ENCODE data around the gene RIN1. TPM values are rescaled to one million over a fixed set of nuclear protein-coding genes. Genes with fewer than 3 reads are reported as not detected.
A peak's percentile ranks its signal among the peaks of the same experiment; 100 is the strongest.

Gene RIN1
- total and polyA plus RNA-seq, 2 of the 13 experiments (the other 11 are each of a cell fraction or from before 2014, with no cell fraction given) = 2.4 to 4.1 TPM

- no peak for TF ChIP-seq PTBP1 (IDR thresholded peaks at IDR 0.05; ENCODE audit: low read depth, low read length, poor library complexity, severe bottlenecking)
- peak; percentile 62; the same call in 1 of the 2 replicates for TF ChIP-seq RXRA (CRISPR knock-in tag; IDR thresholded peaks at IDR 0.05)
- no peak for TF ChIP-seq IRX3 (CRISPR knock-in tag; IDR thresholded peaks at IDR 0.05; ENCODE audit: borderline replicate concordance, low read depth)
- TF ChIP-seq ZBTB1 (CRISPR knock-in tag; IDR thresholded peaks at IDR 0.05; ENCODE audit: borderline replicate concordance) = no peak
- TF ChIP-seq THAP11 (CRISPR knock-in tag; IDR thresholded peaks at IDR 0.05) = peak; percentile 78
- TF ChIP-seq CERS6 (CRISPR knock-in tag; IDR thresholded peaks at IDR 0.05) = no peak
- peak; percentile 96 for TF ChIP-seq SAP130 (CRISPR knock-in tag; IDR thresholded peaks at IDR 0.05; ENCODE audit: low read depth)
- peak; percentile 58 for TF ChIP-seq POLR2G (IDR thresholded peaks at IDR 0.05; ENCODE audit: low read depth, low read length)
- 0 out of 2 replicates have a peak, but pooled peaks have one; percentile 60 for TF ChIP-seq ZSCAN9 (CRISPR knock-in tag; IDR thresholded peaks at IDR 0.05; ENCODE audit: borderline replicate concordance)
- peak; percentile 47; the same call in 1 of the 2 replicates for TF ChIP-seq ZBTB33 (CRISPR knock-in tag; IDR thresholded peaks at IDR 0.05)
- TF ChIP-seq ZNF546 (CRISPR knock-in tag; conservative IDR thresholded peaks at IDR 0.05) = no peak
- TF ChIP-seq AGO1 (IDR thresholded peaks at IDR 0.05; ENCODE audit: low read depth, low read length, poor library complexity, severe bottlenecking) = peak; percentile 95
- TF ChIP-seq ZNF280D (CRISPR knock-in tag; IDR thresholded peaks at IDR 0.05) = 0 out of 2 replicates have a peak, but pooled peaks have one; percentile 21
- TF ChIP-seq ATF2 (CRISPR knock-in tag; IDR thresholded peaks at IDR 0.05) = peak; percentile 71; the same call in 1 of the 2 replicates
- peak; percentile 99 for TF ChIP-seq AKAP8 (CRISPR knock-in tag; IDR thresholded peaks at IDR 0.05)
- peak; percentile 72; the same call in 1 of the 2 replicates for TF ChIP-seq ZNF605 (CRISPR knock-in tag; IDR thresholded peaks at IDR 0.05)
- peak; percentile 38; the same call in 1 of the 2 replicates for TF ChIP-seq UBTF (CRISPR knock-in tag; IDR thresholded peaks at IDR 0.05)
- TF ChIP-seq HCFC1 (IDR thresholded peaks at IDR 0.05; ENCODE audit: low read depth, low read length) = peak; percentile 51
Measured at GRCh38 chr11:66282468-66283455, 53.5 kb downstream of the RIN1 start (continued).

All from HepG2 (cell line).